Transverse colon (tissue), 4 donors: ENCODE measurements around the gene RPS6KL1. TPM values are rescaled to one million over a fixed set of nuclear protein-coding genes. Genes with fewer than 3 reads are reported as not detected.

ENCODE experiments used
- DNase-seq: peaks from one replicate; pipeline ENCODE4 v3.0.0-alpha.2; 2019
- H3K27ac ChIP-seq, 4 donors: fragments of 200-600 bp; sonication (generic); 2 replicates each; pipeline ENCODE4 v1.5.1; 2016 to 2018; ENCODE audit warnings: inconsistent platforms in 4 of 4
- H3K27me3 ChIP-seq: fragments of 200-600 bp; sonication (generic); 2 replicates; pipeline ENCODE4 v1.5.1; 2017; ENCODE audit warnings: inconsistent platforms
- H3K36me3 ChIP-seq, 4 donors: fragments of 200-600 bp; sonication (generic); 2 replicates each; pipeline ENCODE4 v1.5.1; 2017 to 2019; ENCODE audit warnings: inconsistent platforms in 4 of 4
- H3K4me1 ChIP-seq, 4 donors: fragments of 200-600 bp; sonication (generic); 2 replicates each; pipeline ENCODE4 v1.5.1; 2017 to 2020; ENCODE audit warnings: inconsistent platforms in 4 of 4
- H3K4me3 ChIP-seq, 4 donors: fragments of 200-600 bp; sonication (generic); 1 replicate in 1 of 4; 2 replicates in 3 of 4; pipeline versions ENCODE4 v1.5.1 to v1.6.1; 2017 to 2019; ENCODE audit warnings: inconsistent platforms in 4 of 4
- H3K9me3 ChIP-seq, 2 donors: fragments of 200-600 bp; sonication (generic); 2 replicates each; pipeline ENCODE4 v1.5.1; 2017 to 2019; ENCODE audit warnings: inconsistent platforms in 2 of 2
- CTCF ChIP-seq, 5 experiments: fragments of 200-600 bp in 3 of 5; fragments of 450-650 bp in 2 of 5; sonication (generic) in 3 of 5; IDR thresholded peaks; 1 replicate in 2 of 5; 2 replicates in 3 of 5; pipeline ENCODE4 v1.5.1; 2016 to 2017; ENCODE audit warnings: antibody characterized with exemption in 5 of 5, inconsistent platforms in 3 of 5, mild to moderate bottlenecking in 2 of 5, moderate library complexity in 1 of 5
- EP300 ChIP-seq: sonication (generic); formaldehyde crosslinking; IDR thresholded peaks from one replicate; pipeline ENCODE4 v1.6.1; 2017; ENCODE audit warnings: antibody characterized with exemption, low read depth
- POLR2A ChIP-seq: fragments of 450-650 bp; IDR thresholded peaks from one replicate; pipeline ENCODE4 v1.6.1; 2016; ENCODE audit warnings: antibody characterized with exemption, mild to moderate bottlenecking, moderate library complexity
- POLR2AphosphoS5 ChIP-seq, 3 donors: sonication (generic); formaldehyde crosslinking; IDR thresholded peaks; one replicate each; pipeline ENCODE4 v1.6.1; 2016; ENCODE audit warnings: antibody characterized with exemption in 3 of 3
- WGBS, 2 donors: methylation state at CpG; one replicate each; pipeline ENCODE4 v1.1.5; 2018; ENCODE audit warnings: low coverage in 1 of 2; 5-methylcytosine and 5-hydroxymethylcytosine counted together
- in situ Hi-C, 4 donors: fragments of 200-750 bp; cut with MboI; loops; one replicate each; pipeline versions ENCODE4 v1.15.0 to v1.15.1; 2017; ENCODE audit warnings: low sequenced_read_pairs in 3 of 4, low pct_ligation_motif_present in 1 of 4, low pct_unique_long_range_greater_than_20kb in 1 of 4
- intact Hi-C: fragments of 100-400 bp; cut with DNase I; formaldehyde crosslinking; loops from one replicate; pipeline ENCODE4 v1.15.1; 2023; ENCODE audit warnings: low total_unique reads
- total RNA-seq, 4 donors: library from RNA; depleted of rRNA; stranded (reverse); fragments of >200 nt; gene quantifications; one replicate each; pipeline ENCODE4 v1.1.0, GENCODE V29; 2016

Gene RPS6KL1
- total RNA-seq, 4 donors from 2014 or later = 6.4 to 54.1 (median 9.3) TPM; not detected in 1

GRCh38 chr14:74953686-74954085 lies 30.6 kb upstream of the RPS6KL1 start:
- 89% methylated on average over 5 of the region's 5 CpGs; no CpG with 5 or more reads in 1 of the 2 donors for WGBS, 2 donors
- intact Hi-C loops (no loop called here), in situ Hi-C loops (loop anchor here in 1 of 4 donors (10.0 kb wide), 1 partner anchor 131 kb away; no protein-coding TSS in a partner anchor)

GRCh38 chr14:74952697-74953484 lies 29.8 kb upstream of the RPS6KL1 start:
- 87 to 100% methylated on average over 1 to 18 of the region's 18 CpGs for WGBS, 2 donors
- H3K36me3 ChIP-seq = no peaks in the 10 kb centered on the region
- no peak overlapping the region for H3K4me3 ChIP-seq
- in situ Hi-C loops = loop anchor here in 1 of 4 donors (10.0 kb wide), 1 partner anchor 132 kb away; no protein-coding TSS in a partner anchor
- no peaks in the 10 kb centered on the region for H3K9me3 ChIP-seq
- intact Hi-C loops = no loop called here
- H3K27me3 ChIP-seq = no peaks in the 10 kb centered on the region
- H3K4me1 ChIP-seq = peaks cover 23 to 32% (median 29%) of the 10 kb centered on the region in 4 donors
- DNase-seq = no peak
- H3K27ac ChIP-seq = no peak overlapping the region
- TF ChIP-seq EP300 (no peak), CTCF (IDR thresholded peaks at IDR 0.05) (no peak), POLR2A (no peak), POLR2AphosphoS5 (IDR thresholded peaks at IDR 0.05) (no peak)

More at GRCh38 chr14:74953686-74954085, 30.6 kb upstream of the RPS6KL1 start:
- Histone ChIP-seq H3K27ac (no peak overlapping the region), H3K4me1 (peaks cover 23 to 32% (median 29%) of the 10 kb centered on the region in 4 donors), H3K9me3 (no peaks in the 10 kb centered on the region), H3K36me3 (no peaks in the 10 kb centered on the region), H3K4me3 (peak overlapping the region in 1 of 4 donors; percentile 57), H3K27me3 (no peaks in the 10 kb centered on the region)
- TF ChIP-seq EP300 (no peak), POLR2AphosphoS5 (IDR thresholded peaks at IDR 0.05) (no peak), CTCF (IDR thresholded peaks at IDR 0.05) (no peak), POLR2A (no peak)
- no peak for DNase-seq

- 78 to 100% methylated on average over 2 to 6 of the region's 6 CpGs for WGBS, 2 donors
- in situ Hi-C loops (loop anchor here in 1 of 4 donors (10.0 kb wide), 1 partner anchor 133 kb away; no protein-coding TSS in a partner anchor), intact Hi-C loops (no loop called here)
- no peak overlapping the region for H3K4me3 ChIP-seq
- peak overlapping the region in 1 of 4 donors; percentile 76 for H3K27ac ChIP-seq
- no peaks in the 10 kb centered on the region for H3K9me3 ChIP-seq
- TF ChIP-seq EP300 (no peak), POLR2A (no peak), CTCF (IDR thresholded peaks at IDR 0.05) (no peak), POLR2AphosphoS5 (IDR thresholded peaks at IDR 0.05) (no peak)
- no peak for DNase-seq
- H3K27me3 ChIP-seq = no peaks in the 10 kb centered on the region
- peaks cover 23 to 32% (median 29%) of the 10 kb centered on the region in 4 donors for H3K4me1 ChIP-seq
- no peaks in the 10 kb centered on the region for H3K36me3 ChIP-seq
Measured at GRCh38 chr14:74952180-74952665, 29.2 kb upstream of the RPS6KL1 start.

GRCh38 chr14:74951443-74952179 lies 28.6 kb upstream of the RPS6KL1 start:
- H3K27ac ChIP-seq = peak overlapping the region; percentile 56 to 76 (median 65)
- 56 to 100% methylated on average over 1 to 15 of the region's 15 CpGs for WGBS, 2 donors

More at GRCh38 chr14:74951443-74952179, 28.6 kb upstream of the RPS6KL1 start:
- no peak for DNase-seq
- intact Hi-C loops = no loop called here
- in situ Hi-C loops = loop anchor here in 1 of 4 donors (10.0 kb wide), 1 partner anchor 133 kb away; no protein-coding TSS in a partner anchor
- Histone ChIP-seq H3K36me3 (no peaks in the 10 kb centered on the region), H3K4me3 (no peak overlapping the region), H3K27me3 (no peaks in the 10 kb centered on the region), H3K9me3 (no peaks in the 10 kb centered on the region), H3K4me1 (peaks cover 23 to 32% (median 31%) of the 10 kb centered on the region in 4 donors)
- TF ChIP-seq CTCF (IDR thresholded peaks at IDR 0.05) (no peak), EP300 (no peak), POLR2A (no peak), POLR2AphosphoS5 (IDR thresholded peaks at IDR 0.05) (no peak)
